HG02623 (cell line): ENCODE results near the gene ADCY1.

Experiments
- ATAC-seq: cut with Tn5 transposase; IDR thresholded peaks from one replicate; pipeline ENCODE4 v1.9.1; 2021; ENCODE audit warnings: moderate library complexity; ENCODE audit not compliant: unreplicated experiment

The ADCY1 gene

GRCh38 chr7:45592230-45592991 lies 18.2 kb downstream of the ADCY1 start:
- ATAC-seq = no peak

GRCh38 chr7:45593121-45593541 lies 19.0 kb downstream of the ADCY1 start:
- ATAC-seq = no peak

- ATAC-seq = no peak
Measured at GRCh38 chr7:45593877-45594276, 19.7 kb downstream of the ADCY1 start.

- no peak for ATAC-seq
Measured at GRCh38 chr7:45594745-45595535, 20.8 kb downstream of the ADCY1 start.

GRCh38 chr7:45595809-45596664 lies 21.9 kb downstream of the ADCY1 start:
- ATAC-seq = no peak

- ATAC-seq = no peak
Measured at GRCh38 chr7:45596665-45597095, 22.5 kb downstream of the ADCY1 start.

- no peak for ATAC-seq
Measured at GRCh38 chr7:45597286-45597984, 23.3 kb downstream of the ADCY1 start.

GRCh38 chr7:45598886-45599520 lies 24.8 kb downstream of the ADCY1 start:
- ATAC-seq = no peak

- no peak for ATAC-seq
Measured at GRCh38 chr7:45599851-45600706, 25.9 kb downstream of the ADCY1 start.

- ATAC-seq = no peak
Measured at GRCh38 chr7:45601094-45601493, 26.9 kb downstream of the ADCY1 start.

- no peak for ATAC-seq
Measured at GRCh38 chr7:45601816-45602540, 27.8 kb downstream of the ADCY1 start.

- no peak for ATAC-seq
Measured at GRCh38 chr7:45606050-45606449, 31.9 kb downstream of the ADCY1 start.

GRCh38 chr7:45606931-45607330 lies 32.8 kb downstream of the ADCY1 start:
- no peak for ATAC-seq

GRCh38 chr7:45609180-45609579 lies 35.0 kb downstream of the ADCY1 start:
- ATAC-seq = no peak

- ATAC-seq = no peak
Measured at GRCh38 chr7:45610019-45610418, 35.9 kb downstream of the ADCY1 start.

- ATAC-seq = no peak
Measured at GRCh38 chr7:45610660-45611299, 36.6 kb downstream of the ADCY1 start.

- ATAC-seq = no peak
Measured at GRCh38 chr7:45617166-45617565, 43.0 kb downstream of the ADCY1 start.

- no peak for ATAC-seq
Measured at GRCh38 chr7:45622058-45622457, 47.9 kb downstream of the ADCY1 start.
